GM12865 (cell line): ENCODE data around the gene NDUFB4.

Experiments used
- DNase-seq: peaks from one replicate; pipeline ENCODE4 v3.0.0; 2010; ENCODE audit warnings: low read depth
- H3K4me3 ChIP-seq: 2 replicates; pipeline ENCODE4 v1.5.1; 2011; ENCODE audit warnings: mild to moderate bottlenecking, low read depth, low read length, control low read depth
- TF ChIP-seq, protein P1 (sequence below): IDR thresholded peaks from 2 replicates; pipeline ENCODE4 v1.5.1; 2011; ENCODE audit warnings: low read length, control low read depth, low read depth, inconsistent platforms; ENCODE audit not compliant: insufficient read depth; ENCODE audit errors: missing control alignments

The NDUFB4 gene

GRCh38 chr3:120649830-120650233, 53.7 kb downstream of the NDUFB4 start:
- DNase-seq, result peak; percentile 4
- no peak overlapping the region for H3K4me3 ChIP-seq
- TF ChIP-seq, protein P1, sequence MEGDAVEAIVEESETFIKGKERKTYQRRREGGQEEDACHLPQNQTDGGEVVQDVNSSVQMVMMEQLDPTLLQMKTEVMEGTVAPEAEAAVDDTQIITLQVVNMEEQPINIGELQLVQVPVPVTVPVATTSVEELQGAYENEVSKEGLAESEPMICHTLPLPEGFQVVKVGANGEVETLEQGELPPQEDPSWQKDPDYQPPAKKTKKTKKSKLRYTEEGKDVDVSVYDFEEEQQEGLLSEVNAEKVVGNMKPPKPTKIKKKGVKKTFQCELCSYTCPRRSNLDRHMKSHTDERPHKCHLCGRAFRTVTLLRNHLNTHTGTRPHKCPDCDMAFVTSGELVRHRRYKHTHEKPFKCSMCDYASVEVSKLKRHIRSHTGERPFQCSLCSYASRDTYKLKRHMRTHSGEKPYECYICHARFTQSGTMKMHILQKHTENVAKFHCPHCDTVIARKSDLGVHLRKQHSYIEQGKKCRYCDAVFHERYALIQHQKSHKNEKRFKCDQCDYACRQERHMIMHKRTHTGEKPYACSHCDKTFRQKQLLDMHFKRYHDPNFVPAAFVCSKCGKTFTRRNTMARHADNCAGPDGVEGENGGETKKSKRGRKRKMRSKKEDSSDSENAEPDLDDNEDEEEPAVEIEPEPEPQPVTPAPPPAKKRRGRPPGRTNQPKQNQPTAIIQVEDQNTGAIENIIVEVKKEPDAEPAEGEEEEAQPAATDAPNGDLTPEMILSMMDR, result no peak

- TF ChIP-seq, protein P1, result no peak
- DNase-seq, result no peak
- no peak overlapping the region for H3K4me3 ChIP-seq
Observed at GRCh38 chr3:120650311-120650710, 54.2 kb downstream of the NDUFB4 start.
